ENCODE data around the gene KRTAP10-2. TPM values are rescaled to one million over a fixed set of nuclear protein-coding genes. Genes with fewer than 3 reads are reported as not detected.

The KRTAP10-2 gene
- total and polyA plus RNA-seq, 9 of the 15 experiments (the other 6 are each of a cell fraction or from before 2014, with no cell fraction given): not detected

GRCh38 chr21:44568667-44569556 lies 17.6 kb upstream of the KRTAP10-2 start (continued):
- no peak for TF ChIP-seq HOMEZ (CRISPR knock-in tag; IDR thresholded peaks at IDR 0.05)
- no peak for TF ChIP-seq TBP (optimal IDR thresholded peaks at IDR 0.05; ENCODE audit: low read depth, low read length)
- TF ChIP-seq ZNF133 (CRISPR knock-in tag; IDR thresholded peaks at IDR 0.05): no peak
- no peak for TF ChIP-seq ZNF668 (CRISPR knock-in tag; IDR thresholded peaks at IDR 0.05)
- TF ChIP-seq ZNF395 (CRISPR knock-in tag; IDR thresholded peaks at IDR 0.05): no peak
- TF ChIP-seq ZNF212 (CRISPR knock-in tag; IDR thresholded peaks at IDR 0.05): no peak
- TF ChIP-seq NFATC3 (IDR thresholded peaks at IDR 0.05): no peak
- no peak for TF ChIP-seq HNRNPL (IDR thresholded peaks at IDR 0.05; ENCODE audit: low read depth, low read length)
- TF ChIP-seq DIDO1 (tag; IDR thresholded peaks at IDR 0.05; ENCODE audit: low read depth): 0 out of 2 replicates have a peak, but pooled peaks have one; percentile 54
- no peak for TF ChIP-seq AFF1 (IDR thresholded peaks at IDR 0.05; ENCODE audit: low read depth in 1 of 2, partially characterized antibody in 2 of 2)
- no peak for TF ChIP-seq ZNF449 (CRISPR knock-in tag; IDR thresholded peaks at IDR 0.05)
- TF ChIP-seq NCOR1 (IDR thresholded peaks at IDR 0.05): no peak
- TF ChIP-seq NR2C1 (IDR thresholded peaks at IDR 0.05): no peak
- TF ChIP-seq NR2C1 (tag; IDR thresholded peaks at IDR 0.05): no peak

Measured in K562 (cell line).